H9 (cell line): Measurements from ENCODE around the gene RNF26. TPM values are rescaled to one million over a fixed set of nuclear protein-coding genes. Genes with fewer than 3 reads are reported as not detected.

Experiments
- DNase-seq: peaks from one replicate; pipeline ENCODE4 v3.0.0-alpha.2; 2017
- H2AFZ ChIP-seq: one replicate; pipeline ENCODE4 v1.6.1; 2013; ENCODE audit warnings: mild to moderate bottlenecking, low read length, control low read depth, moderate library complexity
- H2AK5ac ChIP-seq: 2 replicates; pipeline ENCODE4 v1.6.1; 2013; ENCODE audit warnings: low read length, control low read depth, mixed read lengths; ENCODE audit not compliant: insufficient read length
- H2BK120ac ChIP-seq: one replicate; pipeline ENCODE4 v1.6.1; 2013; ENCODE audit warnings: low read depth, mild to moderate bottlenecking, low read length, control low read depth, inconsistent platforms; ENCODE audit not compliant: poor library complexity, severe bottlenecking
- H2BK12ac ChIP-seq: 2 replicates; pipeline ENCODE4 v1.6.1; 2013; ENCODE audit warnings: low read length, control low read depth, mixed read lengths, low read depth; ENCODE audit not compliant: insufficient read length
- H2BK15ac ChIP-seq: 2 replicates; pipeline ENCODE4 v1.6.1; 2013; ENCODE audit warnings: low read depth, low read length, control low read depth
- H2BK20ac ChIP-seq: one replicate; pipeline ENCODE4 v1.6.1; 2013; ENCODE audit warnings: low read depth, mild to moderate bottlenecking, low read length, control low read depth, inconsistent platforms; ENCODE audit not compliant: poor library complexity, severe bottlenecking
- H2BK5ac ChIP-seq: 2 replicates; pipeline ENCODE4 v1.6.1; 2013; ENCODE audit warnings: low read length, control low read depth, mixed read lengths; ENCODE audit not compliant: insufficient read length
- H3K14ac ChIP-seq: 2 replicates; pipeline ENCODE4 v1.6.1; 2013; ENCODE audit warnings: low read length, control low read depth; ENCODE audit not compliant: insufficient read depth
- H3K18ac ChIP-seq: 2 replicates; pipeline ENCODE4 v1.6.1; 2013; ENCODE audit warnings: low read depth, mild to moderate bottlenecking, mixed read lengths, low read length, control low read depth; ENCODE audit not compliant: insufficient read length
- H3K23ac ChIP-seq: 2 replicates; pipeline ENCODE4 v1.6.1; 2013; ENCODE audit warnings: low read length, control low read depth, mixed read lengths, low read depth; ENCODE audit not compliant: insufficient read length
- H3K23me2 ChIP-seq: 2 replicates; pipeline ENCODE4 v1.6.1; 2013; ENCODE audit warnings: low read depth, mild to moderate bottlenecking, mixed read lengths, low read length, control low read depth; ENCODE audit not compliant: insufficient read length, poor library complexity, severe bottlenecking
- H3K27ac ChIP-seq: 2 replicates; pipeline ENCODE4 v1.5.1; 2013; ENCODE audit warnings: low read length, control low read depth, mixed read lengths, low read depth; ENCODE audit not compliant: insufficient read length
- H3K27me3 ChIP-seq: 2 replicates; pipeline ENCODE4 v1.6.1; 2013; ENCODE audit warnings: low read length, control low read depth, inconsistent platforms; ENCODE audit not compliant: insufficient read depth
- H3K4ac ChIP-seq: 2 replicates; pipeline ENCODE4 v1.6.1; 2013; ENCODE audit warnings: low read depth, mild to moderate bottlenecking, control low read depth, inconsistent platforms, low read length, moderate library complexity
- H3K4me1 ChIP-seq: 2 replicates; pipeline ENCODE4 v1.6.1; 2013; ENCODE audit warnings: low read length, control low read depth, inconsistent platforms; ENCODE audit not compliant: insufficient read depth
- H3K4me2 ChIP-seq: 2 replicates; pipeline ENCODE4 v1.6.1; 2013; ENCODE audit warnings: low read length, control low read depth, mixed read lengths; ENCODE audit not compliant: insufficient read length, insufficient read depth
- H3K56ac ChIP-seq: 2 replicates; pipeline ENCODE4 v1.6.1; 2013; ENCODE audit warnings: low read depth, mild to moderate bottlenecking, mixed read lengths, low read length, control low read depth; ENCODE audit not compliant: insufficient read length
- H3K79me1 ChIP-seq: 2 replicates; pipeline ENCODE4 v1.6.1; 2013; ENCODE audit warnings: low read depth, mild to moderate bottlenecking, moderate library complexity, low read length, control low read depth, inconsistent platforms; ENCODE audit not compliant: insufficient read depth, poor library complexity, severe bottlenecking
- H3K79me2 ChIP-seq: 2 replicates; pipeline ENCODE4 v1.6.1; 2013; ENCODE audit warnings: low read length, control low read depth, inconsistent platforms; ENCODE audit not compliant: insufficient read depth
- H3K9ac ChIP-seq: 2 replicates; pipeline ENCODE4 v1.6.1; 2013; ENCODE audit warnings: low read length, control low read depth, mixed read lengths; ENCODE audit not compliant: insufficient read length; ENCODE audit errors: extremely low read depth
- H3K9me3 ChIP-seq: one replicate; pipeline ENCODE4 v1.6.1; 2013; ENCODE audit warnings: low read depth, low read length, inconsistent platforms; ENCODE audit not compliant: control insufficient read depth
- H3T11ph ChIP-seq: one replicate; pipeline ENCODE4 v1.6.1; 2013; ENCODE audit warnings: mild to moderate bottlenecking, low read length, control low read depth, inconsistent platforms
- H4K20me1 ChIP-seq: one replicate; pipeline ENCODE4 v1.6.1; 2013; ENCODE audit not compliant: control insufficient read depth, insufficient read length, insufficient read depth
- H4K5ac ChIP-seq: 2 replicates; pipeline ENCODE4 v1.6.1; 2013; ENCODE audit warnings: low read depth, mild to moderate bottlenecking, mixed read lengths, low read length, control low read depth; ENCODE audit not compliant: insufficient read length
- H4K8ac ChIP-seq: replicated peaks from 2 replicates; pipeline ENCODE4 v1.6.1; 2013; ENCODE audit warnings: low read length, control low read depth, mixed read lengths, low read depth; ENCODE audit not compliant: insufficient read length
- H4K91ac ChIP-seq: 2 replicates; pipeline ENCODE4 v1.6.1; 2013; ENCODE audit warnings: low read depth, mild to moderate bottlenecking, moderate library complexity, mixed read lengths, low read length, control low read depth; ENCODE audit not compliant: insufficient read length
- H3K27ac Mint-ChIP-seq, 3 experiments: 2 replicates in 2 of 3; 3 replicates in 1 of 3; pipeline ENCODE4 v1.8.0; 2020 to 2021; ENCODE audit warnings: mixed read lengths in 3 of 3, mild to moderate bottlenecking in 1 of 3, moderate library complexity in 1 of 3
- H3K27me3 Mint-ChIP-seq: 2 replicates; pipeline ENCODE4 v1.8.0; 2021; ENCODE audit warnings: low read depth, mild to moderate bottlenecking, moderate library complexity, mixed read lengths
- H3K36me3 Mint-ChIP-seq, 3 experiments: 2 replicates in 2 of 3; 3 replicates in 1 of 3; pipeline ENCODE4 v1.8.0; 2020 to 2021; ENCODE audit warnings: low read depth in 3 of 3, mixed read lengths in 3 of 3; ENCODE audit not compliant: insufficient read depth in 1 of 3
- H3K4me1 Mint-ChIP-seq, 2 experiments: 2 replicates each; pipeline ENCODE4 v1.8.0; 2020; ENCODE audit warnings: mixed read lengths in 2 of 2
- H3K4me3 Mint-ChIP-seq, 2 experiments: 2 replicates in 1 of 2; 3 replicates in 1 of 2; pipeline ENCODE4 v1.8.0; 2020 to 2021; ENCODE audit warnings: mild to moderate bottlenecking in 2 of 2, mixed read lengths in 2 of 2, moderate library complexity in 1 of 2
- H3K9me3 Mint-ChIP-seq, 2 experiments: 2 replicates in 1 of 2; 3 replicates in 1 of 2; pipeline ENCODE4 v1.8.0; 2020; ENCODE audit warnings: mild to moderate bottlenecking in 2 of 2, mixed read lengths in 2 of 2, moderate library complexity in 1 of 2
- CTCF ChIP-seq: fragments of 200-600 bp; sonication (generic); conservative IDR thresholded peaks from 3 replicates; pipeline ENCODE4 v1.8.0; 2021; ENCODE audit warnings: antibody characterized with exemption, mild to moderate bottlenecking
- WGBS: extraction: QIAGEN DNeasy Blood & Tissue Kit; methylation state at CpG from one replicate; pipeline ENCODE4 v1.1.7; 2013; ENCODE audit warnings: missing lambda C conversion rate, low lambda C conversion rate, mixed read lengths; ENCODE audit not compliant: insufficient read length; ENCODE audit errors: extremely low coverage; 5-methylcytosine and 5-hydroxymethylcytosine counted together
- total RNA-seq: library from RNA; stranded (reverse); gene quantifications from 2 replicates; pipeline ENCODE4 v1.2.1, GENCODE V29; 2021

Gene RNF26
- total RNA-seq, 1 experiment from 2014 or later = 57.6 TPM

GRCh38 chr11:119381181-119381988, 47.1 kb downstream of the RNF26 start, which contains the start of gene USP2:
USP2 (minus strand) TSS chr11:119381690; CDS start chr11:119373480, 8,210 bp downstream.
- Histone ChIP-seq H4K5ac (no peak within 1 kb of the TSS), H2BK20ac (no peak within 1 kb of the TSS), H2BK5ac (no peak within 1 kb of the TSS), H3K56ac (no peak within 1 kb of the TSS), H3K14ac (peak within 1 kb of the TSS; percentile 4; the same call in 1 of the 2 replicates), H2BK120ac (no peak within 1 kb of the TSS), H3K27me3 (peaks cover 3% of the 10 kb centered on the region; the same call in 1 of the 2 replicates), H3K18ac (peak within 1 kb of the TSS; percentile 59), H3K23me2 (peaks cover 15% of the 10 kb centered on the region), H4K20me1 (no peaks in the 10 kb centered on the region), H3K4ac (no peak within 1 kb of the TSS; the same call in 1 of the 2 replicates), H3K4me1 (peaks cover 3% of the 10 kb centered on the region; the same call in 1 of the 2 replicates), H3K79me1 (no peaks in the 10 kb centered on the region), H3K9me3 (no peaks in the 10 kb centered on the region), H3K27ac (no peak within 1 kb of the TSS), H2AK5ac (no peak within 1 kb of the TSS), H2AFZ (no peak within 1 kb of the TSS), H3T11ph (no peak within 1 kb of the TSS), H4K91ac (no peak within 1 kb of the TSS), H4K8ac (no peak within 1 kb of the TSS), H3K9ac (no peak within 1 kb of the TSS), H3K79me2 (no peaks in the 10 kb centered on the region), H2BK12ac (no peak within 1 kb of the TSS), H2BK15ac (no peak within 1 kb of the TSS), H3K4me2 (peak within 1 kb of the TSS; percentile 79), H3K23ac (no peak within 1 kb of the TSS)
- H3K4me1 Mint-ChIP-seq = peaks cover 35 to 44% of the 10 kb centered on the region in 2 experiments
- peak; percentile 96 for DNase-seq
- no peaks in the 10 kb centered on the region; a peak in 1 of 5 replicates for H3K9me3 Mint-ChIP-seq
- H3K36me3 Mint-ChIP-seq = 0 out of 7 replicates have a peak, but pooled peaks cover 0 to 3% (median 0%) of the 10 kb centered on the region in 3 experiments
- peak; percentile 86 for TF ChIP-seq CTCF
- no CpG with 5 or more reads among the region's 54 CpGs for WGBS
- H3K27ac Mint-ChIP-seq = peak within 1 kb of the TSS in 1 of 3 experiments; percentile 79; a peak in 2 of 7 replicates
- no peak within 1 kb of the TSS for H3K4me3 Mint-ChIP-seq
- peaks cover 15% of the 10 kb centered on the region for H3K27me3 Mint-ChIP-seq
